Measurements from ENCODE around the gene ZNRF4. TPM values are rescaled to one million over a fixed set of nuclear protein-coding genes. Genes with fewer than 3 reads are reported as not detected.

The ZNRF4 gene
- total RNA-seq, 4 donors from 2014 or later: not detected

DNA sequence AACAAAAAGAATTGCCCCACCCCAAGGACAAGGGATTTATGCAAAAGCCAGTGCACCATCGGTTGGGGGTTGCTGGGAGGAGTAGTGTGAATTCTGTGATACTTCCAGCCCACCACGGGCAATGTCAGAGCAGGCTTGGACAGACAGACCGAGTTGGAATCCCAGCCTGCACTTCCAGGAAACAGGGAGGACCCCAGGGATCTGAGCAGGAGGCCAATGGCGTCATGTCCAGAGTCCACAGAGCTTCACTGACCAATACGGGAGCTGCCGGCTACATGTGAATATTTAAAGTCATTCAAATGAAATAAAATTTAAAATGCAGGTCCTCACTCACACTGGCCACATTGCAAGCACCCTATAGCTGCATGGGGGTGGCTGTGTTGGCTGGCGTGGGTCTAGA, 10.9 kb downstream of the ZNRF4 start:
- TF ChIP-seq, protein P1, sequence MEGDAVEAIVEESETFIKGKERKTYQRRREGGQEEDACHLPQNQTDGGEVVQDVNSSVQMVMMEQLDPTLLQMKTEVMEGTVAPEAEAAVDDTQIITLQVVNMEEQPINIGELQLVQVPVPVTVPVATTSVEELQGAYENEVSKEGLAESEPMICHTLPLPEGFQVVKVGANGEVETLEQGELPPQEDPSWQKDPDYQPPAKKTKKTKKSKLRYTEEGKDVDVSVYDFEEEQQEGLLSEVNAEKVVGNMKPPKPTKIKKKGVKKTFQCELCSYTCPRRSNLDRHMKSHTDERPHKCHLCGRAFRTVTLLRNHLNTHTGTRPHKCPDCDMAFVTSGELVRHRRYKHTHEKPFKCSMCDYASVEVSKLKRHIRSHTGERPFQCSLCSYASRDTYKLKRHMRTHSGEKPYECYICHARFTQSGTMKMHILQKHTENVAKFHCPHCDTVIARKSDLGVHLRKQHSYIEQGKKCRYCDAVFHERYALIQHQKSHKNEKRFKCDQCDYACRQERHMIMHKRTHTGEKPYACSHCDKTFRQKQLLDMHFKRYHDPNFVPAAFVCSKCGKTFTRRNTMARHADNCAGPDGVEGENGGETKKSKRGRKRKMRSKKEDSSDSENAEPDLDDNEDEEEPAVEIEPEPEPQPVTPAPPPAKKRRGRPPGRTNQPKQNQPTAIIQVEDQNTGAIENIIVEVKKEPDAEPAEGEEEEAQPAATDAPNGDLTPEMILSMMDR (IDR thresholded peaks at IDR 0.05; ENCODE audit: low read depth): no peak

DNA sequence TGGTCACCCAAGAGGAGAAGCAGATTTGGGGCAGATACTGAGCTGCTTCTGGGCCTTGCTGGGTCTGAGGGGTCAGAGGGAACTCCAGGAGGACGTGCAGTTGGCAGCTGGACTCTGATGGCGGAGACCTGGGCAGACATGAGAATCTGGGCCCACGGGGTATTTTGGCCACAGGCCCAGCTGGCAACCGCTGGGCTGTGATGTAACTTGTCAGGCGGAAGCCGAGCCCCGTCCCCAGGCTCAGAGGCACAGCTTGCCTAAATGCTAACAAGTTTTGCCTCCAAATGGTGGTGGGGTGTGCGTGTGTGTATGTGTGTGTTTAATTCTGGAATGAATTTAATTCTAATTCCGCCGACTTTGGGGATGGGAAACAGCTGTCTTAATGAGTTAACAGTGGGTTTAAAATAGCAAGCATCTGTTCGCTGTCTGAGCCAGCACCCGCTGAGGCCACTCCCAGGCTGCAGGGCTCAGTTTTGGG, 11.6 kb downstream of the ZNRF4 start:
- TF ChIP-seq, protein P1 (IDR thresholded peaks at IDR 0.05; ENCODE audit: low read depth): no peak

DNA sequence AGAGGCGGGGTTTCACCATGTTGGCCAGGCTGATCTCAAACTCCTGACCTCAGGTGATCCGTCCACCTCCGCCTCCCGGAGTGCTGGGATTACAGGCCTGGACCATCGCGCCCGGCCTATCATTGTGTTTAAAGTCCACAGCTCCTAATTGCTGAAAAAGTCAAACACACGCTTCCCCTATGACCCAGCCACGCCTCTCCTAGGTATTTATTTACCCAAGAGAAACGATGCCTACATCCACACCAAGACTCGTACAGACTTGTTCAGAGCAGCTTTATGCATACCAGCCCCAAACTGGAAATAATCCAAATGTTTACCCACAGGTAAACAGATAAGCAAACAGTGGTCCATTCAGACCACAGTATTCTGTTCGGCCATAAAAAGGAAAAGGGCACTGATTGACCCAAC, 15.1 kb downstream of the ZNRF4 start:
- TF ChIP-seq, protein P1 (IDR thresholded peaks at IDR 0.05; ENCODE audit: low read depth): no peak

DNA sequence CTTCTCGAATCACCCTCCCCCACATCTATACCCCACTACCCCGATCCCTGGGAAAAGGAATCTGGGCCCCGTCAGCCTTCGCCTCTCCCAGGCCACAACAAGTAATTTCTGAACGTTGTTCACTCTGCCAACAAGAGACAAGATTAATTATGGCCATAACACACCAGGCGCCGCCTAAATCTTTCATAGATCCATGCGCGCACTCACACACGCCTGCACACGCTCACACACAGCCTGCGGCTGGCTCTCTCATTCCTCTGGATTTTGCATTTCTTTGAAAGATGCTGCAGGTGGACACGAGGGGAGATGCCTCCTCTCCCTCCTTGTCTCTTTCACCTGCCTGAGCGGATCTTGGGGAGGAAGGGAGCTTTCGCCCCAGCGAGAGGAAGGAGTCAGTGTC, 17.1 kb downstream of the ZNRF4 start:
- TF ChIP-seq, protein P1 (IDR thresholded peaks at IDR 0.05; ENCODE audit: low read depth): no peak

DNA sequence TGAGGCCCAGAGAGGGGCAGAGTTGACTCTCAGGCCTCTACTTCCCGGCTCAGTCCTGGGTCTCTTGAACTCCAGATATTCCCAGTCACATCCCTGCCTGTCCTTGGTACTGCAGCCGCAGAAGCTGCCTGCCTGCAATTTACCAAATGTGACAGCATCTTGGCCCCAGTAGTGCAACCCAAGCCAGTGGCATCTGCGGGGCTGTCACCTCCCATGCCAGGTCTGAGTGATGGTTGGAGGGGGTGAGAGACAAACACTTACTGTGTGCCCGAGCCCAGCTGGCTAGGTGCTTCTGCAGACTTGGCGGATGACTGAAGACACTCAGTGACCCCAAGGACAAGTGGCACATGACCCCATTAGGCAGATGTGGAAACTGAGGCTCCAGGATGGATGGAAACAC, 18.4 kb downstream of the ZNRF4 start:
- TF ChIP-seq, protein P1 (IDR thresholded peaks at IDR 0.05; ENCODE audit: low read depth): no peak

DNA sequence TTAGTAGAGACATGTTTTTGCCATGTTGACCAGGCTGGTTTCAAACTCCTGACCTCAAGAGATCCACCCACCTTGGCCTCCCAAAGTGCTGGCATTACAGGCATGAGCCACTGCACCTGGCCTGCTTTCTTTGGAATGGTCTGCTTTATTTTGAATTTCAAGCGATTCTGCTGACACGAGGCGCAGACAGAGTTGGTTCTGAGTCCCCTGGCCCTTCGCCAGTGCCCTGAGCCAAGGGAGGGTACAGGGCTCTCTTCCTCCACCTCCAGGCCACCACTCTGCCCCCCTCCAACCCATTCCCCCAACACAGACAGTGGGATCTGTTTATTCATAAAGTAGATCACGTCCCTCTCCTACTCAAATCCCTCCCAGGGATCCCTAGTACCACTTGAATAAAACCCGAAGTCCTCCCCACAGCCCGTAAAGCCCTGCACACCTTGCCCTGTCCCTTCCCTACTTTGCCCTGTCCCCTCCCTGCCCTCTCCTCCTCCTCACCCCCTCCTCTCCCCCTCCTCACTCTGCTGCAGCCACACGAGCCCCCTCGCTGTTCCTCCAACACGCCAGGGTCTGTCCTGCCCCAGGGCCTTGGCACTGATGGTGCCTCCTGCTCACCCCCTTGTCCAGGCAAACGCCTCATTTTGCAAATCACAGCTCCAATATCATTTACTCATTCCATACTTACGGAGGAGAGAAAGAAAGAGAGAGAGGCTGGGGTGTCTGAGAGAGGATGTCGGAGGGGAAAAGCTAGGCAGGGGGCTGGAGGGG, 22.4 kb downstream of the ZNRF4 start:
- TF ChIP-seq, protein P1 (IDR thresholded peaks at IDR 0.05; ENCODE audit: low read depth): no peak

DNA sequence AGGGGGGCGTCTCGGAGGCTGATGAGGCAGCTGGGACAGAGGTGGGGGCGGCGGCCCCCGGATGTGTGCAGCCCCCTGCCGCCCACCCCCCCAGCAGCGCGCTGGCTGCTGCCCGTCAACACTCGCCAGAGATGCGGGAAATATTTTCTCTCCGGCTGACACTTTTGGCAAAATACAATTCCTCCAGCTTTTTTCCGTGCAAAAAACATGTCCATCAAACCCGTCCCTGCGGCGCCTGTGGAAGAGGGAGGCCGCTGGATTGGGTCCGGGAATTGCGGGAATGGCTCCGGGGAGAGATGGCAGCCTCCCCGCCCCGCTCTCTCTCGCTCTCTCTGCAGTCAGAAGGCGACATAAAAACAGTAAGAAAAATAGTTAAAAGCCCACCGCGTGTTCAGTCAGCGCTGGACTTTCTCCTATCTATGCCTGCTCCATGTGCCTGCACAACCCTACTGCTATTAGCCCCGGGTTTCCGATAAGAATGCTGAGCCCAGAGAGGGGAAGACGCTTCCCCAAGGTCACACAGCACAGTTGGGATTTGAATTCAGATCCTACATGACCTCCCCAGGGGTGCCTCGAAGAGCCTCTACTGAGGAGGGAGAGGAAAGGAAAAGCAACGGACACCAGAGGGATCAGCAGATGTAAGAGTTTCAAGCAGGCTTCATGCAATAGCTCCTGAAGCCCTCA, 23.2 kb downstream of the ZNRF4 start:
- TF ChIP-seq, protein P1 (IDR thresholded peaks at IDR 0.05; ENCODE audit: low read depth): no peak
